ENCODE measurements around the gene NATD1. TPM values are rescaled to one million over a fixed set of nuclear protein-coding genes. Genes with fewer than 3 reads are reported as not detected.

Gene NATD1
- total and polyA plus RNA-seq, 9 of the 15 experiments (the other 6 are each of a cell fraction or from before 2014, with no cell fraction given): 0.24 to 5.4 (median 1.6) TPM

DNA sequence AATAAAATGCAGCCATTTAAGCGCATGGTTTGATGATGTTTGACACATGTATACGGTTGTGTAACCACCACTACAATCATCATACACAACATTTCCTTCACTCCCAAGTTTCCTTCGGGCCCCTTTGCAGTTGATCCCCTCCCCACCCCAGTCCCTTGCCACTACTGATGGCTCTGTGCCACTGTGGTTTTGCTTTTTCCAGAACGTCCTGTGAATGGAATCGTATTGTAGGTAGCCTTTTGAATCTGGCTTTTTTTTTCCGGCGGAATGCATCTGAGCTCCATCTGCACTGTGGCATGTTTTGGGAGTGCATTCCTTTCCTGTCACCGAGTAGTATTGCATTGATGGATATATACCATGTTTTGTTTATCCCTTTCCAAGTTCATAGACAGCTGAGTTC is 16.2 kb upstream of the NATD1 start:
- intact Hi-C loops (cut with micrococcal nuclease): no loop called here
- FAIRE-seq: no peak
- Histone ChIP-seq H3K4me1 (replicated peaks in 1 of 2; ENCODE audit: control insufficient read depth in 2 of 2, insufficient read depth in 2 of 2, low read length in 2 of 2) (peaks cover 23 to 25% of the 10 kb centered on the region in 2 experiments; a peak in 4 of 5 replicates), H3K9me3 (replicated peaks; ENCODE audit: control insufficient read depth, insufficient read depth, low read depth, low read length) (no peaks in the 10 kb centered on the region), H3K27ac (ENCODE audit: extremely low read depth, low read depth, low read length) (no peak overlapping the region), H3K27me3 (ENCODE audit: control insufficient read depth in 2 of 2, insufficient read depth in 2 of 2, low read length in 2 of 2) (no peaks in the 10 kb centered on the region), H3K36me3 (ENCODE audit: control insufficient read depth, insufficient read depth, low read length) (no peaks in the 10 kb centered on the region), H3K9ac (ENCODE audit: insufficient read depth in 1 of 2, low read depth in 2 of 2, low read length in 2 of 2) (no peak overlapping the region), H3K4me2 (ENCODE audit: insufficient read depth, low read length) (no peak overlapping the region), H3K79me2 (ENCODE audit: control insufficient read depth, insufficient read depth, low read length) (no peaks in the 10 kb centered on the region), H3K4me3 (no peak overlapping the region), H4K20me1 (replicated peaks; ENCODE audit: control insufficient read depth, insufficient read depth, low read length) (peaks cover 3% of the 10 kb centered on the region; the same call in 1 of the 2 replicates), H3K9me1 (ENCODE audit: control insufficient read depth, insufficient read depth, low read length) (no peaks in the 10 kb centered on the region), H2AFZ (ENCODE audit: low read depth, low read length) (no peak overlapping the region)
- in situ Hi-C loops (cut with MboI): no loop called here
- POLR2A ChIA-PET: no interaction called here
- TF ChIP-seq, protein P1, sequence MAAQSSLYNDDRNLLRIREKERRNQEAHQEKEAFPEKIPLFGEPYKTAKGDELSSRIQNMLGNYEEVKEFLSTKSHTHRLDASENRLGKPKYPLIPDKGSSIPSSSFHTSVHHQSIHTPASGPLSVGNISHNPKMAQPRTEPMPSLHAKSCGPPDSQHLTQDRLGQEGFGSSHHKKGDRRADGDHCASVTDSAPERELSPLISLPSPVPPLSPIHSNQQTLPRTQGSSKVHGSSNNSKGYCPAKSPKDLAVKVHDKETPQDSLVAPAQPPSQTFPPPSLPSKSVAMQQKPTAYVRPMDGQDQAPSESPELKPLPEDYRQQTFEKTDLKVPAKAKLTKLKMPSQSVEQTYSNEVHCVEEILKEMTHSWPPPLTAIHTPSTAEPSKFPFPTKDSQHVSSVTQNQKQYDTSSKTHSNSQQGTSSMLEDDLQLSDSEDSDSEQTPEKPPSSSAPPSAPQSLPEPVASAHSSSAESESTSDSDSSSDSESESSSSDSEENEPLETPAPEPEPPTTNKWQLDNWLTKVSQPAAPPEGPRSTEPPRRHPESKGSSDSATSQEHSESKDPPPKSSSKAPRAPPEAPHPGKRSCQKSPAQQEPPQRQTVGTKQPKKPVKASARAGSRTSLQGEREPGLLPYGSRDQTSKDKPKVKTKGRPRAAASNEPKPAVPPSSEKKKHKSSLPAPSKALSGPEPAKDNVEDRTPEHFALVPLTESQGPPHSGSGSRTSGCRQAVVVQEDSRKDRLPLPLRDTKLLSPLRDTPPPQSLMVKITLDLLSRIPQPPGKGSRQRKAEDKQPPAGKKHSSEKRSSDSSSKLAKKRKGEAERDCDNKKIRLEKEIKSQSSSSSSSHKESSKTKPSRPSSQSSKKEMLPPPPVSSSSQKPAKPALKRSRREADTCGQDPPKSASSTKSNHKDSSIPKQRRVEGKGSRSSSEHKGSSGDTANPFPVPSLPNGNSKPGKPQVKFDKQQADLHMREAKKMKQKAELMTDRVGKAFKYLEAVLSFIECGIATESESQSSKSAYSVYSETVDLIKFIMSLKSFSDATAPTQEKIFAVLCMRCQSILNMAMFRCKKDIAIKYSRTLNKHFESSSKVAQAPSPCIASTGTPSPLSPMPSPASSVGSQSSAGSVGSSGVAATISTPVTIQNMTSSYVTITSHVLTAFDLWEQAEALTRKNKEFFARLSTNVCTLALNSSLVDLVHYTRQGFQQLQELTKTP (IDR thresholded peaks at IDR 0.05; ENCODE audit: low read depth in 1 of 2, partially characterized antibody in 2 of 2): no peak
- TF ChIP-seq NONO (IDR thresholded peaks at IDR 0.05; ENCODE audit: low read depth in 2 of 2, low read length in 1 of 2) (no peak), KHSRP (IDR thresholded peaks at IDR 0.05) (no peak), GTF2B (IDR thresholded peaks at IDR 0.05; ENCODE audit: extremely low read depth, insufficient read length) (no peak), TEAD4 (IDR thresholded peaks at IDR 0.05; ENCODE audit: low read length) (no peak), TEAD4 (CRISPR knock-in tag; IDR thresholded peaks at IDR 0.05; ENCODE audit: borderline replicate concordance) (no peak), HBP1 (CRISPR knock-in tag; IDR thresholded peaks at IDR 0.05) (no peak), CREB1 (IDR thresholded peaks at IDR 0.05) (no peak), CREB1 (CRISPR knock-in tag; IDR thresholded peaks at IDR 0.05) (no peak), SMARCA5 (IDR thresholded peaks at IDR 0.05) (no peak), NUFIP1 (IDR thresholded peaks at IDR 0.05; ENCODE audit: partially characterized antibody) (no peak), MTA3 (IDR thresholded peaks at IDR 0.05; ENCODE audit: borderline replicate concordance) (no peak), SMARCE1 (IDR thresholded peaks at IDR 0.05) (no peak), ZNF23 (CRISPR knock-in tag; IDR thresholded peaks at IDR 0.05) (no peak)
- TF ChIP-seq, protein P2, sequence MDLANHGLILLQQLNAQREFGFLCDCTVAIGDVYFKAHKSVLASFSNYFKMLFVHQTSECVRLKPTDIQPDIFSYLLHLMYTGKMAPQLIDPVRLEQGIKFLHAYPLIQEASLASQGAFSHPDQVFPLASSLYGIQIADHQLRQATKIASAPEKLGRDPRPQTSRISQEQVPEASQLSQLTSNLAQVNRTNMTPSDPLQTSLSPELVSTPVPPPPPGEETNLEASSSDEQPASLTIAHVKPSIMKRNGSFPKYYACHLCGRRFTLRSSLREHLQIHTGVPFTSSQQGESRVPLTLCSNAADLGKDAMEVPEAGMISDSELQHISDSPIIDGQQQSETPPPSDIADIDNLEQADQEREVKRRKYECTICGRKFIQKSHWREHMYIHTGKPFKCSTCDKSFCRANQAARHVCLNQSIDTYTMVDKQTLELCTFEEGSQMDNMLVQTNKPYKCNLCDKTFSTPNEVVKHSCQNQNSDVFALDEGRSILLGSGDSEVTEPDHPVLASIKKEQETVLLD (IDR thresholded peaks at IDR 0.05): no peak
- CTCF ChIA-PET (ENCODE audit: low intra/inter-chr PET ratio): no interaction called here
- BruUV-seq (replicated peaks): no TSS peak
- DNase-seq (ENCODE audit: extremely low read depth in 1 of 4, low spot score in 3 of 4): no peak
- no peak for ATAC-seq
- 61% methylated on average over 8 of the region's 8 CpGs for whole genome bisulfite sequencing (ENCODE audit: insufficient coverage, low coverage, missing lambda C conversion rate)

Data from K562 (cell line).